OCI-LY7 (cell line): ENCODE data around the gene RPL18.

ENCODE experiments used
- CTCF ChIP-seq: fragments of 200-600 bp; sonication (generic); conservative IDR thresholded peaks from 2 replicates; pipeline ENCODE4 v1.5.1; 2014; ENCODE audit warnings: mild to moderate bottlenecking, antibody characterized with exemption, low read length, moderate library complexity, mixed read lengths
- EZH2phosphoT487 ChIP-seq: fragments of 200-600 bp; sonication (generic); IDR thresholded peaks from 2 replicates; pipeline ENCODE4 v1.6.1; 2018; ENCODE audit warnings: low read depth, borderline replicate concordance, mild to moderate bottlenecking, mixed run types, antibody characterized with exemption, low read length, moderate library complexity, mixed read lengths

- TF ChIP-seq CTCF (no peak), EZH2phosphoT487 (no peak)
Observed at GRCh38 chr19:48634424-48635262, 15.7 kb upstream of the RPL18 start.
